Measurements from ENCODE around the gene RETREG1.
A peak's percentile ranks its signal among the peaks of the same experiment; 100 is the strongest.

The RETREG1 gene

GRCh38 chr5:16536818-16537217, 80.0 kb downstream of the RETREG1 start:
- no peak overlapping the region for H3K4me3 ChIP-seq (ENCODE audit: low read depth, low read length)
- no peak for DNase-seq (ENCODE audit: low read depth)
- no peak for TF ChIP-seq CTCF (IDR thresholded peaks at IDR 0.05; ENCODE audit: control insufficient read depth, extremely low read depth, insufficient read depth)

- DNase-seq (ENCODE audit: low read depth): no peak
- H3K4me3 ChIP-seq (ENCODE audit: low read depth, low read length): no peak overlapping the region
These were observed 80.6 kb downstream of the RETREG1 start for GRCh38 chr5:16536246-16536645.

GRCh38 chr5:16534280-16534679, 82.5 kb downstream of the RETREG1 start:
- no peak for TF ChIP-seq CTCF (IDR thresholded peaks at IDR 0.05; ENCODE audit: control insufficient read depth, extremely low read depth, insufficient read depth)
- no peak for DNase-seq (ENCODE audit: low read depth)
- H3K4me3 ChIP-seq (ENCODE audit: low read depth, low read length): no peak overlapping the region

More at GRCh38 chr5:16536246-16536645, 80.6 kb downstream of the RETREG1 start:
- no peak for TF ChIP-seq CTCF (IDR thresholded peaks at IDR 0.05; ENCODE audit: control insufficient read depth, extremely low read depth, insufficient read depth)

- TF ChIP-seq CTCF (IDR thresholded peaks at IDR 0.05; ENCODE audit: control insufficient read depth, extremely low read depth, insufficient read depth): no peak
- H3K4me3 ChIP-seq (ENCODE audit: low read depth, low read length): no peak overlapping the region
- peak; percentile 23 for DNase-seq (ENCODE audit: low read depth)
These were observed 85.6 kb downstream of the RETREG1 start for GRCh38 chr5:16531063-16531648.

- H3K4me3 ChIP-seq (ENCODE audit: low read depth, low read length): no peak overlapping the region
- no peak for TF ChIP-seq CTCF (IDR thresholded peaks at IDR 0.05; ENCODE audit: control insufficient read depth, extremely low read depth, insufficient read depth)
- DNase-seq (ENCODE audit: low read depth): no peak
These were observed 87.5 kb downstream of the RETREG1 start for GRCh38 chr5:16529306-16529705.

GRCh38 chr5:16528382-16529110, 88.3 kb downstream of the RETREG1 start:
- no peak for DNase-seq (ENCODE audit: low read depth)
- no peak for TF ChIP-seq CTCF (IDR thresholded peaks at IDR 0.05; ENCODE audit: control insufficient read depth, extremely low read depth, insufficient read depth)
- H3K4me3 ChIP-seq (ENCODE audit: low read depth, low read length): no peak overlapping the region

Measured in LNCaP clone FGC (cell line).